NT2/D1 (cell line): ENCODE data around the gene RGMA.

Experiments
- SUZ12 ChIP-seq: IDR thresholded peaks from 2 replicates; pipeline ENCODE4 v1.6.1; 2011; ENCODE audit not compliant: insufficient read length, insufficient read depth; ENCODE audit errors: extremely low read depth
- YY1 ChIP-seq: IDR thresholded peaks from 2 replicates; pipeline ENCODE4 v1.6.1; 2011; ENCODE audit not compliant: insufficient read length, insufficient read depth
- ZNF274 ChIP-seq: IDR thresholded peaks from 2 replicates; pipeline ENCODE4 v1.6.1; 2011; ENCODE audit warnings: mild to moderate bottlenecking, low read depth, low read length

DNA sequence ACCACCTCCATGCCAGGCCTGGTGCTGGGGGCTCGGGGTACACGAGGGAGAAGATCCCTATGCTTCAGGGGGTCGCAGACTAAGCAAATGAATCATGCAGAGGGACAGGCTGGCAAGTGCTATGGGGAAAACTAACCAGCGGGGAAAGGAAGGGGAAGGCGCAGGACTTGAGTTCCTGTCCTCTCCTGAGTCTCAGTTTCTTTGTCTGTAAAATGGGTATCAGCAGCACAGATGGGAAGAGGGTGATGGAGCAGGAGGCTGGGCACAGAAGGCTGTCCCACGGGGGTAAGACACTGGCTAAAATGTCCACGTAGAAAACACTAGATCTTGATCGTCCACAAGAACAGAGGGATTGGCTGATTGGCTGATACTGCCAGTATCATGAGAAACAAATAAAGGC is 39.8 kb downstream of the RGMA start:
- TF ChIP-seq YY1 (no peak), ZNF274 (no peak), SUZ12 (no peak)
